Endothelial cell of umbilical vein (primary cell): ENCODE data around the gene CCDC3.

Experiments
- MYC ChIP-seq: IDR thresholded peaks from one replicate; pipeline ENCODE4 v1.6.1; 2011; ENCODE audit warnings: mild to moderate bottlenecking, low read depth, low read length
- POLR2A ChIP-seq: IDR thresholded peaks from 2 replicates; pipeline ENCODE4 v1.6.1; 2012; ENCODE audit warnings: low read depth, mild to moderate bottlenecking, control low read depth, low read length

- TF ChIP-seq POLR2A (no peak), MYC (no peak)
Measured at GRCh38 chr10:13046851-13047528, 45.5 kb upstream of the CCDC3 start.
